ENCODE measurements around the gene EDRF1. TPM values are rescaled to one million over a fixed set of nuclear protein-coding genes. Genes with fewer than 3 reads are reported as not detected.

Gene EDRF1
- total and polyA plus RNA-seq, 4 donors, result 9.4 to 54.6 (median 17.6) TPM

GRCh38 chr10:125766511-125766910, 47.0 kb downstream of the EDRF1 start:
- H3K4me1 ChIP-seq (ENCODE audit: control insufficient read depth in 5 of 5, insufficient read depth in 5 of 5, low read length in 5 of 5), result peaks cover 0 to 12% (median 6%) of the 10 kb centered on the region in 5 donors
- WGBS, 2 donors, result 61 to 84% methylated on average over 4 of the region's 4 CpGs
- peaks cover 13 to 42% (median 19%) of the 10 kb centered on the region in 4 donors for H3K36me3 ChIP-seq (ENCODE audit: control insufficient read depth in 4 of 4, insufficient read depth in 4 of 4, low read length in 4 of 4)
- no peaks in the 10 kb centered on the region for H3K9me3 ChIP-seq (ENCODE audit: control insufficient read depth in 4 of 4, insufficient read depth in 3 of 4, low read length in 3 of 4)
- no peak overlapping the region for H3K27ac ChIP-seq (ENCODE audit: low read depth in 1 of 2, low read length in 1 of 2)
- peak in 2 of 3 donors; percentile 17 to 21 for DNase-seq
- no peak for TF ChIP-seq CTCF (IDR thresholded peaks at IDR 0.05; ENCODE audit: control extremely low read depth, extremely low read depth)
- no peaks in the 10 kb centered on the region for H3K27me3 ChIP-seq (ENCODE audit: control insufficient read depth in 3 of 3, insufficient read depth in 3 of 3, low read length in 2 of 3)
- no peak for ATAC-seq (ENCODE audit: insufficient read depth, low FRiP score)
- H3K4me3 ChIP-seq, result no peak overlapping the region
- H3K9ac ChIP-seq (ENCODE audit: insufficient read depth in 1 of 2, low read length in 2 of 2), result no peak overlapping the region

- WGBS, 2 donors, result 58 to 74% methylated on average over 4 of the region's 4 CpGs
- Histone ChIP-seq H3K27ac (ENCODE audit: low read depth in 1 of 2, low read length in 1 of 2) (no peak overlapping the region), H3K27me3 (ENCODE audit: control insufficient read depth in 3 of 3, insufficient read depth in 3 of 3, low read length in 2 of 3) (no peaks in the 10 kb centered on the region), H3K36me3 (ENCODE audit: control insufficient read depth in 4 of 4, insufficient read depth in 4 of 4, low read length in 4 of 4) (peaks cover 4 to 30% (median 12%) of the 10 kb centered on the region in 4 donors), H3K9me3 (ENCODE audit: control insufficient read depth in 4 of 4, insufficient read depth in 3 of 4, low read length in 3 of 4) (no peaks in the 10 kb centered on the region), H3K4me1 (ENCODE audit: control insufficient read depth in 5 of 5, insufficient read depth in 5 of 5, low read length in 5 of 5) (peaks cover 0 to 12% (median 6%) of the 10 kb centered on the region in 5 donors), H3K9ac (ENCODE audit: insufficient read depth in 1 of 2, low read length in 2 of 2) (peak overlapping the region in 1 of 2 donors; percentile 51), H3K4me3 (no peak overlapping the region)
- TF ChIP-seq CTCF (IDR thresholded peaks at IDR 0.05; ENCODE audit: control extremely low read depth, extremely low read depth), result no peak
- ATAC-seq (ENCODE audit: insufficient read depth, low FRiP score) (no peak), DNase-seq (peak in 2 of 3 donors; percentile 78 to 80)
Observed at GRCh38 chr10:125768219-125768855, 48.8 kb downstream of the EDRF1 start.

GRCh38 chr10:125769175-125769574, 49.7 kb downstream of the EDRF1 start:
- H3K4me3 ChIP-seq, result no peak overlapping the region
- TF ChIP-seq CTCF (IDR thresholded peaks at IDR 0.05; ENCODE audit: control extremely low read depth, extremely low read depth), result no peak

More at GRCh38 chr10:125769175-125769574, 49.7 kb downstream of the EDRF1 start:
- DNase-seq (no peak), ATAC-seq (ENCODE audit: insufficient read depth, low FRiP score) (no peak)
- H3K27ac ChIP-seq (ENCODE audit: low read depth in 1 of 2, low read length in 1 of 2), result no peak overlapping the region
- H3K9me3 ChIP-seq (ENCODE audit: control insufficient read depth in 4 of 4, insufficient read depth in 3 of 4, low read length in 3 of 4), result no peaks in the 10 kb centered on the region
- peaks cover 2 to 23% (median 8%) of the 10 kb centered on the region in 4 donors for H3K36me3 ChIP-seq (ENCODE audit: control insufficient read depth in 4 of 4, insufficient read depth in 4 of 4, low read length in 4 of 4)
- 90 to 95% methylated on average over 12 of the region's 12 CpGs for WGBS, 2 donors
- H3K27me3 ChIP-seq (ENCODE audit: control insufficient read depth in 3 of 3, insufficient read depth in 3 of 3, low read length in 2 of 3), result no peaks in the 10 kb centered on the region
- H3K9ac ChIP-seq (ENCODE audit: insufficient read depth in 1 of 2, low read length in 2 of 2), result peak overlapping the region in 1 of 2 donors; percentile 43
- H3K4me1 ChIP-seq (ENCODE audit: control insufficient read depth in 5 of 5, insufficient read depth in 5 of 5, low read length in 5 of 5), result peaks cover 0 to 12% (median 6%) of the 10 kb centered on the region in 5 donors
